CD1c-positive myeloid dendritic cell (primary cell): Measurements from ENCODE around the gene SRP9.
A peak's percentile ranks its signal among the peaks of the same experiment; 100 is the strongest.
"Not testable (repeated sequence)": the region's sequence is repeated elsewhere in the genome, so short reads cannot be mapped to it uniquely, and the experiment has no call there.

Source experiments
- DNase-seq: peaks from one replicate; pipeline ENCODE4 v3.0.0-alpha.2; 2016; ENCODE audit errors: extremely low spot score

SRP9 gene

DNA sequence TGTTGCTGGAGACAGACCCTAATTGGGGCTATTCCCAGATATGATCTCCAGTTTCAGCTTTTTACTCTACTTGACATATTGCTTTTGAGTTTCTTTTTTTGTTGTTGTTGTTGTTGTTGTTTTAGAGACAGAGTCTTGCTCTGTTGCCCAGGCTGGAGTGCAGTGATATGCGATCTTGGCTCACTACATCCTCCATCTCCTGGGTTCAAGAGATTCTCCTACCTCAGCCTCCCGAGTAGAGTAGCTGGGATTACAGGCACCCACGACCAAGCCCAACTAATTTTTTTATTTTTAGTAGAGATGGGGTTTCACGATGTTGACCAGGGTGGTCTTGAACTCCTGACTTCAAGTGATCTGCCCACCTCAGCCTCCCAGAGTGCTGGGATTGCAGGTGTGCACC lies 1.3 kb upstream of the SRP9 start:
- DNase-seq, result no peak

DNA sequence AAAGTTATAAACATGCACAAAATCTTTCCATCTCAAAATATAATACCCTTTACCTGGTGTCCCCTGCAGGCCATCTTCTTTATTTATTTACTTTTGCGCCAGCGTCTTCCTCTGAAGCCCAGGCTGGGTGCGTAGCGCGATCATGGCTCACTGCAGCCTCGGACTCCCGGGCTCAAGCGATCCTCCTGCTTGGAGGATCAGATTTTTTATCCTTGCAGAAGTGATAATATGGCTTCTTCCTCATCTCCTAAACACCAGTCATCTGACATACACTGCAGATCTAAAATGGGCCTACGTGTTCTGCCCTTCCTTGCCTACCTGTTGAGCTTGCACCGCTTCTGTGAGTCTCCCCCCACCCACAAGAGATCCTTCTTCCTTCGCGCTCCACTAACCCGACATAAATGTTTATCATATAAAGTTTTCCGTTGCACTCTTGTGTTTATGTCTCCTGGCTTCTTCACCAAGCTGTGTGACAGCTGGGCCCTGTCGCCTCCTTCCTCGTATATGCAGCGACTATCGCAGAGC lies 506 bp upstream of the SRP9 start:
- no peak for DNase-seq

DNA sequence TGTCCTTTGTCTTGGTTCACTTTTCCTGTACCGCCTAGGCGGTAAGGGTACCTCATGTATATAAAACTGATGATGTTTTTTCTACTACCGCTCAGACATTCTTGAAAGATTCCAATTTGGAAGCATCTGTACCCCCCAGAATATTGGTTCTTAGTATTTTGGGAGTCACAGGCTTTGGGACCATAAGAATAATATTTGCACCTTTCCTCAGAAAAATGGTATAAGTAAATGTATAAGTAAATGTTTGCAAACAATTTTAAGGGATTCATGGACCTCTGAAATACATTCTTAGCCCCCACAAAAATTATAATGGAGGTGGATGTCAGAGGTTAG lies 677 bp downstream of the SRP9 start:
- DNase-seq, result no peak

DNA sequence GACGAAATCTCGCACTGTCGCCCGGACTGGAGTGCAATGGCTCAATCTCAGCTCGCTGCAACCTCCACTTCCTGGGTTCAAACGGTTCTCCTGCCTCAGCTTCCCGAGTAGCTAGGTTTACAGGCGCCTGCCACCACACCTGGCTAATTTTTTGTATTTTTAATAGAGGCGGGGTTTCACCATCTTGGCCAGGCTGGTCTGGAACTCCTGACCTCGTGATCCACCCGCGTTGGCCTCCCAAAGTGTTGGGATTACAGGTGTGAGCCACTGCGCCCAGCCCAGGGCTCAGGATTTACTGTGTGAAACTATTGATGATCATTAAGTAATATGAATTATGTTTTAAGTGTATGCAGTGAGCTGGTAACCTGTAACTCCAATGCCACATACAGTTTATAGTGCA lies 1.5 kb downstream of the SRP9 start:
- DNase-seq, result not testable (repeated sequence)

DNA sequence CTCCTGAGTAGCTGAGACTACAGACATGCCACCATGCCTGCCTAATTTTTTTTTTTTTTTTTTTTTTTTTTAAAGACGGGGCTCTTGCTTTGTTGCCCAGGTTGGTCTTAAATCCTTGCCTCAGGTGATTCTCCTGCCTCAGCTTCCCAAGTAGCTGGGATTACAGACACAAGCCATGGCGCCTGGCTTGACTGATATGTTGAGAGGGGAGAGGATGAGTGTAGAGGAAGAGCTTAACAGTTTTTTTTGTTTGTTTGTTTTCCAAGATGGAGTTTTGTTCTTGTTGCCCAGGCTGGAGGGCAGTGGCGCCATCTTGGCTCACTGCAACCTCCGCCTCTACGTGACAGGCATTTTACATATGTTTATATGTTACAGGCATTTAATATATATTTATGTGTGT lies 2.5 kb downstream of the SRP9 start:
- DNase-seq, result no peak

DNA sequence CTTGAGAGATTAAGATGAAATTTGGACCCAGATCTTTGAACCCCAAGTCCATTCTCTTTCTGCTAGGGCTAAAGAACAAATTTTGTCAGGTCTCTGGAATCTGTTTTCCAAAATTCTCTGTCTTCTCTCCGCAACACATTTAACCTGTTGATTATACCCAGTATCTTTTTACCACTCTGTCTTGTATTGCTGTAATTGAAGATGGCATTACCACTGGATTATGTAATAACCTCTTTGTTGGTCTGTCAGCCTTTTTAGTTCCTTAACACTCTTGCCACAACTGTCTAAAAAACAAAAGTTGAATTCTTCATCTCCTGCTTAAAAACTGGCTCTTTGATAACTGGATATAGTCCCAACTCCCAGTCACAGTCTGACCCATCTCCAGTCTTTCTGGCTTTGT lies 3.0 kb downstream of the SRP9 start:
- no peak for DNase-seq

DNA sequence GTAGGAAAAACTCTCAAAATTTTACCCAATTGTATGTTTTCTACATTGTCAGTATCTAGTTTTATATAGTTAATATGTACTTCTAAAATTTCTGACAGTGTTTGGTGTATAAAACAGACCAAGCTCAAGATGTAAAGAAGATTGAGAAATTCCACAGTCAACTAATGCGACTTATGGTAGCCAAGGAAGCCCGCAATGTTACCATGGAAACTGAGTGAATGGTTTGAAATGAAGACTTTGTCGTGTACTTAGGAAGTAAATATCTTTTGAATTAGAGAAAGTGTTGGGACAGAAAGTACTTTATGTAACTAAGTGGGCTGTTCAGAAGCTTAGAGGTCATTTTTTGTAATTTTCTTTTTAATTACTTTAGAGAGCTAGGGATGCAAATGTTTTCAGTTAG lies 11.5 kb downstream of the SRP9 start:
- DNase-seq, result not testable (repeated sequence)

DNA sequence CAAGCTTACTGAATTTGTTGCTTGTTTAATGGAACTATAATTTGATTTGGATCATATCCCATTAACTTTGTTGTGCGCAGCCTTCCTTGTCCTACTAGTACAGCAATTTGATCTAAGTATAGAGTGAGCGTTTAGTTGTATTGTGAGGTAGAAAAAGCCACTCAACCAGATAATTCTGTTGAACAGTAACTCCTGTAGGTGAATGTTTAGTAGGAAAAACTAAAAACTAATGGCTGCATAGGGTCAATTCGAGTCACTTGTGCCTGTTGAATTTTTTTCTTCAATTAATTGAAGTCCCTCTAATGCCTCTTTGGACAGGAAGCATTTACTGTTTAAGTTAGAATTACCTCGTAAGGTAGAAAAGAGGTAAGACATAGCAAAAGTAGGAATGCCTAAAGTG lies 17.3 kb downstream of the SRP9 start:
- DNase-seq, result no peak

DNA sequence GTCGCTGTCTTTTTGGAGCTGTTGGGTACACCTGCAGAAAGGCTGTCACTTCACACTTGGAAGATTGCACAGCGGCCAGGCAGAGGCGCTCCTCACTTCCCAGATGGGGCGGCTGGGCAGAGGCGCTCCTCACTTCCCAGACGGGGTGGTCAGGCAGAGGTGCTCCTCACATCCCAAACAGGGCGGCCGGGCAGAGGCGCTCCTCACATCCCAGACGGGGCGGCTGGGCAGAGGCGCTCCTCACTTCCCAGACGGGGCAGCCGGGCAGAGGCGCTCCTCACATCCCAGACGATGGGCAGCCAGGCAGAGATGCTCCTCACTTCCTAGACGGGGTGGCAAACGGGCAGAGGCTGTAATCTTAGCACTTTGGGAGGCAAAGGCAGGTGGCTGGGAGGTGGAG lies 18.5 kb downstream of the SRP9 start:
- DNase-seq, result not testable (repeated sequence)

DNA sequence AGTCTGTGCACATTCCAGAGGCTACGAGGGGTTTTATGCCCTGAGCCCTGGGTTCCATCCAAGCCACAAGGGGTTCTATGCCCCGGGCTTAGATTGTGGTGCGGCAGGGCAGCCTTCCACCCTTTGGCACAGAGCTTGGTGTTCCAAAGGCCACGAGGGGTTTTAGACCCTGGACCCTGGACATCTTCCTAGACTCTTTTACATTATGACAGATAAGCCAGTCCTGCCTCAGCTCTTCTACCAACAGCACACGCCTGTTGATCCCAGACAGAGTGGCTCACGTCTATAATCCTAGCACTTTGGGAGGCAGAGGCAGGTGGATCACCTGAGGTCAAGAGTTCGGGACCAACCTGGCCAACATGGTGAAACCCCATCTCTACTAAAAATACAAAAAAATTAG lies 23.5 kb downstream of the SRP9 start:
- not testable (repeated sequence) for DNase-seq

DNA sequence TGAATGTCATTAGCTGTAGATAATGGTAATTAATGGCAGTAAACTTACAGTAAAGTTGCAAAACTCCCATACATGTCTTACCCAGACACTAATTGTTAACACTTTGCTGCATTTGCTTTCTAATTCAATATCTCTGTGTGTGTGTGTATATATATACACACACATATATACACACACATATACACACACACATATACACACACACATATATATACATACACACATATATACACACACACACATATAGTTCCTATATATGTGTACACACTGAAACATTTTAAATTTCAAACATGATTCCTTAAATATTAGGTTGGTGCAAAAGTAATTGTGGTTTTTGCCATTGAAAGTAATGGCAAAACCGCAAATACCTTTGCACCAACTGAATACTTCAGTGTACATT lies 28.6 kb downstream of the SRP9 start:
- no peak for DNase-seq

DNA sequence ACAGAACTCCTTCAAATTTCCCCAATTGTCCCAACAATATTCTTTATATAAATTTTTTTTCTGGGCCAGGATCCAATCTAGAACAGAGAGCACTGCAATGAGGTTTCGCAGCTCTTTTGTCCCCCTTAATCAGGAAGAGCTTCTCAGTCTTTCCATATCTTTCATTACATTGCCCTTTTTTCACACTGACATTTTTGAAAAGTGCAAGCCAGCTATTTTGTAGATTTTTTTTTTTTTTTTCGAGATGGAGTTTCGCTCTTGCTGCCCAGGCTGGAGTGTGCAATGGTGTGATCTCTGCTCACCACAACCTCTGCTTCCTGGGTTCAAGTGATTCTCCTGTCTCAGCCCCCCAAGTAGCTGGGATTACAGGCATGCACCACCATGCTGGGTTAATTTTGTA lies 29.1 kb downstream of the SRP9 start:
- DNase-seq, result not testable (repeated sequence)

DNA sequence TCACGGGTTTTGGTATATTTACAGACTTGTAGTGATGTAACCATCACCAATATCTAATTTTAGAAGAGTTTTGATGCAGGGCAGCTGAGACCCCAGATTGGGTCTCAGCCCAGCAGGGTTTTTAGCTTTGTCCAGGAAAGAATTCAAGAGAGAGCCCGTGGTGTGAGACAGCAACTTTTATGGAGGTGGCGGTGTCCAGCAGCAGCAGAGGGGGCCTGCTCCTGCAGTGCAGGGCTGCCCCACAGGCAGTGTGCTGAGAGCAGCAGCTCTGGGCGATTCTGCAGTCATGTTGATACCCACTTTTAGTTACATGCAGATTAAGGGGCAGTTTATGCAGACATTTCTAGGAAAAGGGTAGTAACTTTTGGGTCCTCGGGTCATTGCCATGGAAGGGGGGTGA lies 30.5 kb downstream of the SRP9 start:
- DNase-seq, result no peak

DNA sequence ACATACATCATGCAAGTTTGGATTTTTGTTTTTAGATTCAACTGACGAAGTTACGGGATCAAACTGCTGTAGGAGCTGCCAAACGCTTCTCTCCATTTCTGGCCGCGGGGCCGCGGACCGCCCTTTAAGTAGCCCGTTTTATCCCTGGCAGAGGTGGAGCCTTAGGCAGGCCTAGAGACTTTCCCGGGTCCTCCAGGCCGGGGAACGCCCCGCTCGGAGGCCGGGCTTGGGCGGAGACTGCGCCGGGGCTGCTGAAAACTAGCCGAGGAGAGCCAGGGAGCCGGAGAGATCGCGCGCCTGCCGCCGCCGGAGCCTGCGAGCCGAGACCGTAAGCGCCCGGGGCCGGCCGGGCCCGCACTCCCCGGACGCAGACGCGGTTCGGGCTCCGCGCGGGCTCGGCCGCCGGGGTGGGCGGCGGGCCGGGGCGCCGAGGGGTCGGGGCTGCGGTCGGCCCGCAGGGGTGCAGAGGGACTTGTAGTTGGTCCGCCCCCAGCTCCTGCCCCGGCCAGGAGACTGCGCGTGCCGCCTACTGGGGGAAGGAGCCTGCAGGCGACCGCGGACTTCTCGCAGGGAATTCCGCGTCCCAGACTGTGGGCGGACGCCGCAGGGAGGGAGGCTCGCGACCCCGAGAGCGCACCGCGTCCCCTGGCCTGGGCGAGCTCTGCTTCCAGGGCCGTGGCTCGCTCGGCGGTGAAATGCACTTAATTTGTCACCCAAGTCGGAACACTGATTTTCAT lies 32.4 kb downstream of the SRP9 start, which contains the start of gene EPHX1:
EPHX1 (plus strand) TSS at position 283 of the 737 bp plus-strand sequence. CDS start 18,606 bp downstream, outside the sequence.
- DNase-seq, result peak; percentile 82

DNA sequence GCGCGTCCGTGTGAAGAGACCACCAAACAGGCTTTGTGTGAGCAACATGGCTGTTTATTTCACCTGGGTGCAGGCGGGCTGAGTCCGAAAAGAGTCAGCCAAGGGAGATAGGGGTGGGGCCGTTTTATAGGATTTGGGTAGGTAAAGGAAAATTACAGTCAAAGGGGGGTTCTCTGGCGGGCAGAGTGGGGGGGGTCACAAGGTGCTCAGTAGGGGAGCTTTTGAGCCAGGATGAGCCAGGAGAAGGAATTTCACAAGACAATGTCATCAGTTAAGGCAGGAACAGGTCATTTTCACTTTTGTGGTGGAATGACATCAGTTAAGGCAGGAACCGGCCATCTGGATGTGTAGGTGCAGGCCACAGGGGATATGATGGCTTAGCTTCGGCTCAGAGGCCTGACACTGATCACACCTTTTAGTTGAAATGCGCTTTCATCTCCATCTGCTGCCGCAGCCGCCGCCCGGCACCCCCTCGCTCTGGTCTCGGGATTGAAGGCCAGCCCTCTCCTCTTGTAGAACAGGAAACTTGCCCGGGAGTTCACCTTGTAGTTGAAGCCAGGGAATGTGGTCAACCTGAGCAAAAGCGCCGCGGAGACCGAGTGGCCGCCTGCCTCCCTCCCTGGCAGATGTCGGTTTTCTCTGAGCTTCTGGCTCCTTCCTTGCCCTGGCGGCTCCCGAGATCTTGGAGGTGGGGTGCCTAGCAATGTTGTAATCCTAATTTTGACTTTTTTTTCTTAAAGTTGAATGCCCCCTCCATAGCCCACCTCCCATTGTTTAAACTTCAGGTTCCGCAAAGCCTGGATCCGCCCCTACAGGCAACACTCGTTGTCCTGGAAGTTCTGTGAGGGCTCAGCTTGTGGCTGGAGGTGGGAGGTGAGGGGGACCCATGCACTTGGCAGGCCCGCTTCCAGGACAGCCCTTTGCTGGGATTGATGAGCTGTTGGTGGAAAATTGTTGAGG lies 33.2 kb downstream of the SRP9 start:
- DNase-seq, result peak; percentile 32

DNA sequence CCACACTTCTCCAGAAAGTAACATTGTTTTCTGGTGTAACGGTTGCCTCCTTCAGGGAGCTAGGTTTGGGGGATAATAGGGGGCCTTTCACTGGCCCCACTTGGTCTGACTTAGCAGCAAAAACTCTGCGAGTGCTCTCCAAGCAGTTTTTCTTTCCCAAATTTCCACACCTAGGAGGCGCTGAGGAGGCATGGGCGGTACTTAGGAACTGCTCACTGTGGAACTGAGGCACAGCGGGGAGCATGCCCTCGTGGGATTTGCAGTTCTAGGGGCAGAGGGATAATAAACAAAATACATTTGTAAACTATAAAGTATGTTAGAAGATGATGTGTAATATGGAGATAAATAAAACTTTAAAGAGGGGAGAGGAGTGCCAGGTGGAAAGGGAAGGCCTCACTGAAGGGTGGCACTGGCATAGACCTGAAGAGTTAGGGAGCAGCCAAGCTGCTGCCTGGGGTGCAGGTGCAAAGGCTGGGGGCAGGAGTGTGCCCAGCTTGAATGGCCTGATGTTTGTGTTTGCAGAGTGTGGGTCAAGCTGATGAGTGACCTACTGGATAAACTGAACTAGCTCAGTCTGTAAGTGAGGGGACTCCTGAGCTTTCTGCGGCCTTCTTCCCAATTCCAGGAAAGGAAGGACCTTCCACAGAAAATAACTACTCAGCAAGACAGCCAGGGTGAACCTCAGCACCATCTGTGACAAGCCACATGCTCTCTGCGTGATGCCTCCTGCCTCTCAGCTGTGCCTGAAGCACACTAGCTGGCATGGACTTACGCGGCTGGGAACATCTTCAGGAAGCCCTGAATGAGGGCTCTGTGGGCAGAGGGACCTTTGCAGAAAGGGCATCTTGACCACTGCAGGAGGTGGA lies 34.2 kb downstream of the SRP9 start:
- peak; percentile 1 for DNase-seq

DNA sequence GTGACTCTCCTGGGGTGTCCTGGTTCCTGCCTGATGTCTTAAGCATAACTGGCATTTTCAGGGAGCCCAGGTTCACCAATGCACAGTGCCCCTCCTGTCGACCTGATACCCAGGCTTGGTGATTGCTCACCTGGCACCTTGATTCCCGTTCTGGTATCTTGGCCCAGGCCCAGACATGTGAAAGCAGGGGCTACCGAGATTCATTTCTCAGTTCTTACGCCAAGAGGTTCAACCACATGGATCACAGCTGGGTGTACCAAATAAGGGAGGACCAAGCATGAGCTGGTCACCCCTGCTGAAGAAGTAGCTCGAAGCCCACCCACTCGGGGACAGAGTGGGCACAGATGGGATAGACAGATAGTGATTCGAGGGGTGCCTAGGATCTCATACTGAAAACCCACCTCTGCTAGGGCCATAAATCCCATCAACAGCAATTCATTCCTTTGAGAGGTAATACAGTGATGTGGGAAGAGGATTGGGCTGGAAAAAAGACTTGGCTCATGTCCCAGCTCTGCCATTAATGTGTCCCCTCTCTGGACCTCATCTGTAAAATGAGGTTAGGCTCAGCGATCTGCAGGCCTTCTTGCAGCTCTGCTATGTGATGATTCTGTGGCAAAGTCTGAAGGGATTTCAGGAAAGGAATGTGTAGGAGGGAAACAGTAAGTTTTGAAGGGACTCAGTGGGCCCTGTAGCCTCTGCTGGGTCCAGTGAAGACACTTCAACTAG lies 35.0 kb downstream of the SRP9 start:
- DNase-seq, result no peak

DNA sequence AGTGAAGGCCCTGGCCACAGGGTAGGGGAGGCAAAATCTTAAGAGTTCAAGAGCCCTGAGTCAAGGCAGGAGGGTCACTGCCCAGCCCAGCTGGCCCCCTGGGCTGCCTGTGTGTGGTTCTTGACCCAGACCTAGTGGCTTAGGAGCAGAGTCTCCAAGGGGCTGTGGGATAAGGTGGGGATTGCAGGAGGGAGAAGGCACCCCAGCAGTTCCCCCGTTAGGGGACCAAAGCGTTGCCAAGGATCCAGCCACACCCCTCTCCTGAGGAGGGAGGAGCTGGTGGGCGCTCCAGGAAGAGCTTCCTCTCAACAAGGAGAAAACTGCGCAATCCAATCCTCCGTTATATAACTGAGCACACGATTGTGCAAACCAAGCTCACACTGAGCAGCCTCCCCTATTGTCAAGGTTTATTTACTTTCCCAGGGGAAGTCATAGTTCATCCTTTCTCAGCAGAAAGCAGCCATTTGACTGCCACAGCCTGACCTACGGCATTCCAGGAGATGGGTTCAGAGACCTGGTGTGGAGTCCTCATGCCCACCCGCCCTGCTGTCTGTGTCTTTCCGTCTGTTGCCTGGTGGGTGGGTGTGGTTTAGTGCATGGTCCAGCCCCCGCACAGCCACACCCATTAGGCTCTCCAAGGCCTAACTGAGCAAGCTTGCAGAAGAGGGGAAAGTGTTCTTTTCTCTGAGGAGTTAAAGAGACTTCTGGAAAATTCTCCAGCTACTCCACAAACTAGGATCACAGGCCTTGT lies 35.8 kb downstream of the SRP9 start:
- peak; percentile 86 for DNase-seq

DNA sequence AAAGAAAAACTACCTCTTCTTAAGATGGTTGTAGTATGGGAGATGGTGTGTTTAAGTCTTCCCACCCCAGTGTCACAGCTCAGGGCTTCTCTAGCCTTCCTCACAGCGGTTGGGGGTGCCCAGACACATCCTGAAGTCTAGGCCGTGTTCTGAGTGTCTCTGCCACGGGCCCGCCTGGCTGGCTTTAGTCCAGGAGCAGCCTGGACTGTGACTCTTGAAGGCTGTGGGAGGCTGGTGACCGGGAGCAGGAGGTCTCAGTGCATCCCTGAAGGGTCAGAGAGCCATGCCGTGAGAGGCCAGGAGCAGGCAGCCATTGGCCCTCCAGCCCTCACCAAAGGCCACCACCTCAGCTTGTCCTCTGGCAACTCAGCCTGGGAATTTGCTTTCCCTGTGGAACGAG lies 36.8 kb downstream of the SRP9 start:
- DNase-seq, result no peak

DNA sequence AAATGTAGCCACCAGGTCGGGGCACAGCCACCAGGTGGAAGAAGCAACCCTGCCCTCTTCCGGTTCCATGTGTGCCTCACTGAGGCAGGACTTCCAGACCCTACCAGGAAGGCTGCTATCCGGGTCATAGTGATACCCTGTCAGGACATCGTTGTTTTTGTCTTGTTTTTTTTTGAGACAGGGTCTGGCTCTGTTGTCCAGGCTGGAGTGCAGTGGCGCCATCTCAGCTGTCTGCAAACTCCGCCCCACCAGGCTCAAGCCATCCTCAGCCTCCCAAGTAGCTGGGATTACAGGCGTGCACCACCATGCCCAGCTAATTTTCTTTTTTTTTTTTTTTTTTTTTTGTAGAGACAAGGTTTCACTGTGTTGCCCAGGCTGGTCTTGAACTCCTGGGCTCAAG lies 37.5 kb downstream of the SRP9 start:
- DNase-seq, result not testable (repeated sequence)
